K562 (cell line): ENCODE measurements around the gene MINK1. TPM values are rescaled to one million over a fixed set of nuclear protein-coding genes. Genes with fewer than 3 reads are reported as not detected.
A peak's percentile ranks its signal among the peaks of the same experiment; 100 is the strongest.

Source experiments
- ATAC-seq: fragments of 200-7000 bp; cut with Tn5 transposase; 3 replicates; pipeline ENCODE4 v1.9.1; 2020; ENCODE audit warnings: moderate library complexity
- BruUV-seq: library from RNA; stranded (reverse); fragments of 400-500 nt; replicated peaks from 2 replicates; lab custom pipeline; 2021; lab: Mats Ljungman, UMichigan
- CTCF ChIA-PET: fragments of 300-600 bp; formaldehyde crosslinking; extraction: SDS; loops from one replicate; lab custom pipeline; 2021; ENCODE audit warnings: low intra/inter-chr PET ratio; lab: Yijun Ruan, JAX
- POLR2A ChIA-PET: fragments of 300-600, 350-650 bp; sonication (Branson Sonifier 250); formaldehyde crosslinking; extraction: SDS; loops from one replicate; lab custom pipeline; 2021; ENCODE audit warnings: antibody characterized with exemption, inconsistent platforms; lab: Yijun Ruan, JAX
- DNase-seq, 4 experiments: peaks; one replicate each; pipeline versions ENCODE4 v3.0.0 to v3.0.0-alpha.2; 2011 to 2018; ENCODE audit warnings: low spot score in 3 of 4, mixed read lengths in 3 of 4; ENCODE audit errors: extremely low read depth in 1 of 4
- FAIRE-seq: peaks from 2 replicates; lab custom pipeline; 2011; peaks lifted over from hg19 to GRCh38; lab: Jason Lieb, UNC
- H2AFZ ChIP-seq: 2 replicates; pipeline ENCODE4 v1.6.0; 2011; ENCODE audit warnings: low read depth, low read length, control low read depth, inconsistent platforms
- H3K27ac ChIP-seq: fragments of 200-600 bp; 3 replicates; pipeline ENCODE4 v1.8.0; 2011; ENCODE audit warnings: low read depth, mild to moderate bottlenecking, control low read depth, inconsistent platforms, low read length, moderate library complexity, mixed read lengths; ENCODE audit errors: extremely low read depth
- H3K27me3 ChIP-seq, 2 experiments: fragments of 300-600 bp in 1 of 2; 2 replicates in 1 of 2; 3 replicates in 1 of 2; pipeline versions ENCODE4 v1.6.0 to v1.8.0; 2011; ENCODE audit warnings: inconsistent platforms in 2 of 2, low read length in 2 of 2, mild to moderate bottlenecking in 1 of 2, mixed read lengths in 1 of 2, moderate library complexity in 1 of 2; ENCODE audit not compliant: control insufficient read depth in 2 of 2, insufficient read depth in 2 of 2
- H3K36me3 ChIP-seq: fragments of 300-600 bp; 3 replicates; pipeline ENCODE4 v1.8.0; 2011; ENCODE audit warnings: mild to moderate bottlenecking, low read length, inconsistent platforms; ENCODE audit not compliant: control insufficient read depth, insufficient read depth
- H3K4me1 ChIP-seq, 2 experiments: fragments of 200-600 bp in 1 of 2; replicated peaks in 1 of 2; 2 replicates in 1 of 2; 3 replicates in 1 of 2; pipeline versions ENCODE4 v1.5.1 to v1.8.0; 2011; ENCODE audit warnings: inconsistent platforms in 2 of 2, low read length in 2 of 2, mild to moderate bottlenecking in 1 of 2, mixed read lengths in 1 of 2, moderate library complexity in 1 of 2; ENCODE audit not compliant: control insufficient read depth in 2 of 2, insufficient read depth in 2 of 2
- H3K4me2 ChIP-seq: 2 replicates; pipeline ENCODE4 v1.6.1; 2011; ENCODE audit warnings: low read length, control low read depth, inconsistent platforms, mixed read lengths; ENCODE audit not compliant: insufficient read depth
- H3K4me3 ChIP-seq: fragments of 200-600 bp; sonication (generic), shearing (Covaris generic); 2 replicates; pipeline ENCODE4 v1.5.1; 2016; ENCODE audit warnings: control low read depth, inconsistent platforms
- H3K79me2 ChIP-seq: fragments of 200-600 bp; 3 replicates; pipeline ENCODE4 v1.8.0; 2011; ENCODE audit warnings: low read length, inconsistent platforms; ENCODE audit not compliant: control insufficient read depth, insufficient read depth
- H3K9ac ChIP-seq, 2 experiments: 2 replicates each; pipeline versions ENCODE4 v1.6.0 to v1.6.1; 2011; ENCODE audit warnings: low read depth in 2 of 2, low read length in 2 of 2, control low read depth in 1 of 2, inconsistent platforms in 1 of 2, mild to moderate bottlenecking in 1 of 2, mixed read lengths in 1 of 2; ENCODE audit not compliant: insufficient read depth in 1 of 2
- H3K9me1 ChIP-seq: one replicate; pipeline ENCODE4 v1.6.0; 2011; ENCODE audit warnings: inconsistent platforms, mild to moderate bottlenecking, low read length, moderate library complexity; ENCODE audit not compliant: control insufficient read depth, insufficient read depth
- H3K9me3 ChIP-seq: replicated peaks from 2 replicates; pipeline ENCODE4 v1.5.1; 2011; ENCODE audit warnings: low read depth, low read length, inconsistent platforms; ENCODE audit not compliant: control insufficient read depth, insufficient read depth
- H4K20me1 ChIP-seq: replicated peaks from 2 replicates; pipeline ENCODE4 v1.6.1; 2011; ENCODE audit warnings: low read length, inconsistent platforms, mixed read lengths; ENCODE audit not compliant: control insufficient read depth, insufficient read depth
- CREM ChIP-seq: IDR thresholded peaks from 2 replicates; pipeline ENCODE4 v1.6.1; 2014; ENCODE audit warnings: antibody characterized with exemption, low read depth
- CTBP1 ChIP-seq: fragments of 450-650 bp; IDR thresholded peaks from 2 replicates; pipeline ENCODE4 v1.6.1; 2016; ENCODE audit warnings: borderline replicate concordance
- CXXC5 ChIP-seq: fragments of 250-450 bp; sonication (Bioruptor Pico); IDR thresholded peaks from 2 replicates; pipeline ENCODE4 v1.8.0; 2022; ENCODE audit warnings: inconsistent platforms, mild to moderate bottlenecking, moderate library complexity
- E2F5 ChIP-seq: sonication (generic); formaldehyde crosslinking; IDR thresholded peaks from 2 replicates; pipeline ENCODE4 v1.8.0; 2022; ENCODE audit warnings: mild to moderate bottlenecking, missing genetic modification reagents
- ELF1 ChIP-seq: fragments of 200-800 bp; sonication (Bioruptor generic); IDR thresholded peaks from 2 replicates; pipeline ENCODE4 v1.6.1; 2016; ENCODE audit warnings: missing genetic modification characterization, missing compliant biosample characterization
- GATAD2A ChIP-seq: fragments of 450-650 bp; IDR thresholded peaks from 2 replicates; pipeline ENCODE4 v1.6.1; 2017
- HES1 ChIP-seq: fragments of 450-650 bp; IDR thresholded peaks from 2 replicates; pipeline ENCODE4 v1.6.1; 2016; ENCODE audit warnings: low read depth, mild to moderate bottlenecking, moderate library complexity
- NCOA2 ChIP-seq, 2 experiments: fragments of 450-650 bp; IDR thresholded peaks; 2 replicates each; pipeline ENCODE4 v1.6.1; 2018; ENCODE audit warnings: mild to moderate bottlenecking in 2 of 2, moderate library complexity in 1 of 2; ENCODE audit not compliant: partially characterized antibody in 2 of 2
- NFYB ChIP-seq: IDR thresholded peaks from 2 replicates; pipeline ENCODE4 v1.6.1; 2011; ENCODE audit warnings: mild to moderate bottlenecking, moderate library complexity; ENCODE audit not compliant: insufficient read length; ENCODE audit errors: extremely low read depth
- POLR2G ChIP-seq: fragments of 200-400 bp; formaldehyde crosslinking; IDR thresholded peaks from 2 replicates; pipeline ENCODE4 v1.6.1; 2017; ENCODE audit warnings: low read depth, mild to moderate bottlenecking, antibody characterized with exemption, low read length, moderate library complexity
- PTTG1 ChIP-seq: fragments of 450-650 bp; IDR thresholded peaks from 2 replicates; pipeline ENCODE4 v1.6.1; 2016; ENCODE audit warnings: low read depth, mild to moderate bottlenecking, missing genetic modification characterization, missing compliant biosample characterization
- RFX5 ChIP-seq: IDR thresholded peaks from 2 replicates; pipeline ENCODE4 v1.6.1; 2011; ENCODE audit warnings: low read depth, mild to moderate bottlenecking, improper control_type of control experiment, low read length
- SMARCA5 ChIP-seq: fragments of 450-650 bp; IDR thresholded peaks from 2 replicates; pipeline ENCODE4 v1.6.1; 2016
- SOX6 ChIP-seq: fragments of 450-650 bp; IDR thresholded peaks from 2 replicates; pipeline ENCODE4 v1.6.1; 2014; ENCODE audit warnings: mild to moderate bottlenecking
- TCF7 ChIP-seq: sonication (generic); IDR thresholded peaks from 2 replicates; pipeline ENCODE4 v1.6.1; 2016; ENCODE audit warnings: antibody characterized with exemption, borderline replicate concordance
- ZKSCAN8 ChIP-seq: fragments of 200-800 bp; sonication (Bioruptor generic); IDR thresholded peaks from 2 replicates; pipeline ENCODE4 v1.6.1; 2016; ENCODE audit warnings: missing genetic modification characterization, missing compliant biosample characterization
- ZNF239 ChIP-seq: fragments of 250-450 bp; sonication (Bioruptor Pico); IDR thresholded peaks from 2 replicates; pipeline ENCODE4 v1.4.0; 2020; ENCODE audit warnings: mild to moderate bottlenecking
- ZNF436 ChIP-seq: fragments of 250-450, 450-650 bp; sonication (Bioruptor Pico); formaldehyde crosslinking; IDR thresholded peaks from 2 replicates; pipeline ENCODE4 v1.7.0; 2020; ENCODE audit warnings: mild to moderate bottlenecking
- ZNF57 ChIP-seq: fragments of 450-650 bp; formaldehyde crosslinking; IDR thresholded peaks from 2 replicates; pipeline ENCODE4 v1.4.0; 2020; ENCODE audit warnings: mild to moderate bottlenecking, moderate library complexity
- WGBS: fragments of 100-300 bp; shearing (Covaris generic); methylation state at CpG from one replicate; pipeline ENCODE4 v1.1.6; 2016; ENCODE audit warnings: low coverage, mixed read lengths; ENCODE audit not compliant: insufficient coverage; ENCODE audit errors: missing lambda C conversion rate; 5-methylcytosine and 5-hydroxymethylcytosine counted together
- in situ Hi-C: fragments of 300-500 bp; cut with MboI; formaldehyde crosslinking; loops from 4 replicates; pipeline ENCODE4 v1.15.0; 2018; ENCODE audit warnings: inconsistent platforms, mixed read lengths
- intact Hi-C: fragments of 100-400 bp; cut with micrococcal nuclease; formaldehyde crosslinking; loops from 2 replicates; pipeline ENCODE4 v1.14.2; 2022
- polyA plus RNA-seq, 8 experiments: library from polyadenylated mRNA; depleted of rRNA in 4 of 8; stranded (reverse) in 5 of 8; unstranded in 3 of 8; fragments of >200 nt; fragmentation: Nextera tagmentation in 2 of 8; fragmentation: Illumina TruSeq in 1 of 8; extraction: Ambion mirVana in 2 of 8; extraction: Trizol in 1 of 8; gene quantifications; 2 replicates each; pipeline versions ENCODE4 v1.2.1 to v1.2.3, GENCODE V29; 2011 to 2014; ENCODE audit warnings: inconsistent platforms in 1 of 8, missing spikeins in 1 of 8
- total RNA-seq, 7 experiments: library from RNA; depleted of rRNA in 6 of 7; stranded (reverse); fragments of >200 nt in 6 of 7; fragmentation: Illumina TruSeq in 2 of 7; extraction: Trizol in 2 of 7; gene quantifications; 2 replicates each; pipeline versions ENCODE4 v1.2.1 to v1.2.3, GENCODE V29; 2011 to 2021; ENCODE audit warnings: low replicate concordance in 1 of 7

Gene MINK1
- total and polyA plus RNA-seq, 9 of the 15 experiments (the other 6 are each of a cell fraction or from before 2014, with no cell fraction given), result 0.11 to 54.2 (median 14.9) TPM

- TF ChIP-seq HES1 (no peak), ELF1 (no peak), NFYB (no peak), CXXC5 (CRISPR knock-in tag) (no peak), CTBP1 (no peak), ZNF436 (CRISPR knock-in tag) (no peak), RFX5 (no peak), ZNF57 (CRISPR knock-in tag) (no peak), CREM (no peak), E2F5 (no peak), TCF7 (no peak)
These were observed 51.3 kb downstream of the MINK1 start (continued) for GRCh38 chr17:4884489-4884888.

- 93% methylated on average over 3 of the region's 12 CpGs for WGBS
- BruUV-seq, result no TSS peak
- DNase-seq (no peak), ATAC-seq (no peak), FAIRE-seq (no peak)
- H3K4me1 ChIP-seq, result peaks cover 0 to 7% of the 10 kb centered on the region in 2 experiments; a peak in 1 of 5 replicates
- intact Hi-C loops (no loop called here), in situ Hi-C loops (no loop called here)
- peaks cover under 1% of the 10 kb centered on the region for H3K9me1 ChIP-seq
- no peaks in the 10 kb centered on the region for H3K79me2 ChIP-seq
- no peaks in the 10 kb centered on the region for H3K9me3 ChIP-seq
- ChIA-PET CTCF (no interaction called here), POLR2A (no interaction called here)
- H3K27ac ChIP-seq, result no peak overlapping the region
- H3K4me3 ChIP-seq, result no peak overlapping the region
- H3K27me3 ChIP-seq, result no peaks in the 10 kb centered on the region
- peaks cover 5% of the 10 kb centered on the region for H4K20me1 ChIP-seq
- H3K9ac ChIP-seq, result no peak overlapping the region
- H2AFZ ChIP-seq, result no peak overlapping the region
- no peak overlapping the region for H3K4me2 ChIP-seq
- no peak for TF ChIP-seq SOX6
- TF ChIP-seq PTTG1 (tag), result no peak
- no peak for TF ChIP-seq ZNF239 (CRISPR knock-in tag)
- no peak for TF ChIP-seq SMARCA5
- no peak for TF ChIP-seq NCOA2 (IDR thresholded peaks at IDR 0.05; ENCODE audit: partially characterized antibody in 2 of 2)
- no peak for TF ChIP-seq ZKSCAN8 (CRISPR knock-in tag)
- no peak for TF ChIP-seq GATAD2A
- TF ChIP-seq POLR2G, result peak; percentile 26; the same call in 1 of the 2 replicates
- peaks cover 71% of the 10 kb centered on the region; the same call in 2 of the 3 replicates for H3K36me3 ChIP-seq
These were observed 53.7 kb downstream of the MINK1 start for GRCh38 chr17:4886830-4887229.
